ENCODE results near the gene CRYBG1.

- TF ChIP-seq REST (IDR thresholded peaks at IDR 0.05; ENCODE audit: insufficient read depth in 1 of 2, low read depth in 2 of 2, low read length in 2 of 2) (no peak), TAF1 (IDR thresholded peaks at IDR 0.05; ENCODE audit: borderline replicate concordance, insufficient read depth, low read length) (no peak), POLR2AphosphoS5 (IDR thresholded peaks at IDR 0.05; ENCODE audit: low read depth, low read length) (no peak), SIN3A (IDR thresholded peaks at IDR 0.05; ENCODE audit: borderline replicate concordance, insufficient read depth, low read length) (no peak)
Observed at GRCh38 chr6:106468935-106469334, 108.4 kb downstream of the CRYBG1 start.
